HG03097 (cell line): Measurements from ENCODE around the gene CFAP46.

Source experiments
- ATAC-seq: cut with Tn5 transposase; IDR thresholded peaks from one replicate; pipeline ENCODE4 v1.9.1; 2021; ENCODE audit not compliant: unreplicated experiment, low FRiP score

Gene CFAP46

DNA sequence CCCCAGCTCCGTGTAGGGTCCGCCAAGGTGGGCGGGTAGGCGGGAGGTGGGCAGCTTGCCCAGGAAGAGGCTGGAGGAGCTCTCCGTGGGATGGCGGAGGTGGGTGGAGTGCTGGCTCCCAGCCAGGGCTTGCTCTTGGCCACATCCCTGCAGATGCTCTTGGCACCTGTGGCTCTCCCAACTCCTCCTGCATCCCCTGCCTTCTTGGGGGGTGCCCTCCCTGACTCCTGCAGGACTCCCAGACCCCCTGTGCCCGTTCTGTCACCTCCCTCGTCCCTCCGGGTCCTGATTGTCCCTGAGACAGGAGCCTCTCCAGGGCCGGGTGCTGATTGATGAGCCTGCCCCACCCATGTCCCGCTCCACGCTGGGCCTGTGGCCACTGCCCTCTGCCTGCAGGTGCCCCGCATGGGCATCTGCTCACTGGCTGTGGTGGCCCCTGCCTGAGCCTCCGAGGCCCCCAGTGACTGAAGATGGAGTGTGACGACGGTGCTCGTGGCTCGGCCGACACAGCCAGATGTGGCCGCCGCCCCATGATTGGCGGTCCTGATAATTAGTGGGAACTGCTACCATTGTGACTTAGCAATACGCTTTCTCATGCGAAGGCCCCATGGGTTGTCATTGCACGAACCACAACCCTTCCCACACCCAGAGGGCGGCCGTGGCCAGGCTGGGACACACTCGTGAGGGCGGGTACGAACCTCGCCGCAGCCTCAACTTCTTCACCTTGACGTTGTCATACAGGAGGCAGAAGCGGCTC lies 23.6 kb downstream of the CFAP46 start:
- ATAC-seq = no peak

DNA sequence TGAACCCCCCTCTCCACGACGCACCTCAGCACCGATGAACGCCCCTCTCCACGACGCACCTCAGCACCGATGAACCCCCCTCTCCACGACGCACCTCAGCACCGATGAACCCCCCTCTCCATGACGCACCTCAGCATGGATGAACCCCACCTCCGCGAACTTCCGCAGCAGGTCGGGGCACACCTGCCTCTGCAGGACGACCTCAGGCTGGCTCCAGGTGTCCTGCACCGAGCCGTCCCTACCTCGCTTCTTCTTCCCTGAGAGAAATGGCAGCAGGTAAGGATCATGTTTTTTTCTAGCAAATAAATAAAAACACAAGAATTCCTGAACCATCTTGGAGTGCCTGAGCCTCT lies 24.1 kb downstream of the CFAP46 start:
- ATAC-seq = no peak

- ATAC-seq = no peak
Measured at GRCh38 chr10:132916956-132917666, 25.3 kb downstream of the CFAP46 start.

DNA sequence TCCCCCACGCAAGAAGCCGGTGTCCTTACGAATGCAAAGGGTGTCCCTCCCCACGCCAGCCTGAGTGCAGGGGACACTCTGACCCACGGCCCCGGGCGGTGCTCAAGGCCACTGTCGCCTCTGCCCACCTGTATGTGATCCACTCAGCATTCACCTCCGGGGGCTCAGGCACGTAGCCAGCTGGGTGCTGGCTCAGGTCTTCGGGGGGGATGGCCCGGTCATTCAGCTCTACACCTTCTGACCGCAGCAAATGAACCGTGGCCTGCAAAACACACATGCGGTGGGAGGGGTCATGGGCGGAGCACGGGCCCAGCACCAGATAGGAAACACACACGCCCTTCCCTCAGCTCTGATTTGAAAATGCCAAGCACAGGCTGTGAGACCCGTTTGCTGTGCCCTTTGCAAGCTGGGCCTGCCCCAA lies 25.9 kb downstream of the CFAP46 start:
- no peak for ATAC-seq

DNA sequence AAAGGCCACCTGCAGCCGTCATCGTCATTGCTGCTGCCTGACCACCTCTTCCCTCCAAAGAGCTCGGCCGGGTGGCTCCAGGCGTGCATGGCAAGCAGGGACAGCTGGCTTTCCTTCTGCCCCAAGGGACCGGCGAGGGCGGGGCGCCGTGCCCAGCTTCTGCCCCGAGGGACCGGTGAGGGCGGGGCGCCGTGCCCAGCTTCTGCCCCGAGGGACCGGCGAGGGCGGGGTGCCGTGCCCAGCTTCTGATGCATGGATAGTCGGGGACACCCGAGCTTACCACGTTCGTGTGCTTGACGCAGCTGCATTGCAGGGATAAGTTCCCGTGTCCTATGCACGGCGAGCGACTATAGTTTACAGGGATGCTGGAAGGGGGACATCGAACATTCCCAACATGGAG lies 27.0 kb downstream of the CFAP46 start:
- no peak for ATAC-seq

DNA sequence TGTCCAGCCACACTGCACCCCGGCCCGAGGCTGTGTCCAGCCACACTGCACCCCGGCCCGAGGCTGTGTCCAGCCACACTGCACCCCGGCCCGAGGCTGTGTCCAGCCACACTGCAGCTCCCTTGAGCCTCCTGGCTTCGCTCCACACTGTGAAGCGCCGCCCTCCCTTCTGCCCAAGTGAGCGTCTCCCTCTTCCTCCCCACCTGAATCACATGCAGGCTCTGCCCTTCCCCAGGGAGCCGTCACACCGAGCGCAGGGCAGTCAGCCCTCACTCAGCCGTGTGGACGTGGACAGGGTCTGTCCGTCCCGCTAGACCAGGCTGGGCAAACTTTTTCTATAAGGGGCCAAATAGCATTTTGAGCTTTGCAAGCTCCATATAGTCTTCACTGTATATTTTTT lies 27.6 kb downstream of the CFAP46 start:
- ATAC-seq = no peak

- ATAC-seq = no peak
Measured at GRCh38 chr10:132913559-132914115, 28.7 kb downstream of the CFAP46 start.

GRCh38 chr10:132912713-132913558 lies 29.4 kb downstream of the CFAP46 start:
- ATAC-seq = no peak

GRCh38 chr10:132912225-132912712 lies 30.1 kb downstream of the CFAP46 start:
- ATAC-seq = no peak

DNA sequence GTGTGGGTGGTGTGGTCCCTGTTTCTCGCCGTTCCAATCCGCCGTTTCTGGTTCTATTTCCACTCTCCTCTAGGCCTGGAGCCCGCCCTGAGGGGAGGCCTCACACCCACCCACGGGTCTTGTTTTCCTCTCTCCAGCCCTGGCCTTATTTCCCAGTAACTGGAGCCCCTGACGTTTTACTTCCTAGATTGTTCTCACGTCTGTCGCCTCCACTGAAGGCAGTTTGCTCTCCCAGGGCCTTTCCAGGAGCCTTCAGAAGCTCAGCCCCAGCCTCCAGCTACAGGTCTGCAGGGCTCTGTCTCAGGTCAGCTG lies 30.6 kb downstream of the CFAP46 start:
- no peak for ATAC-seq

DNA sequence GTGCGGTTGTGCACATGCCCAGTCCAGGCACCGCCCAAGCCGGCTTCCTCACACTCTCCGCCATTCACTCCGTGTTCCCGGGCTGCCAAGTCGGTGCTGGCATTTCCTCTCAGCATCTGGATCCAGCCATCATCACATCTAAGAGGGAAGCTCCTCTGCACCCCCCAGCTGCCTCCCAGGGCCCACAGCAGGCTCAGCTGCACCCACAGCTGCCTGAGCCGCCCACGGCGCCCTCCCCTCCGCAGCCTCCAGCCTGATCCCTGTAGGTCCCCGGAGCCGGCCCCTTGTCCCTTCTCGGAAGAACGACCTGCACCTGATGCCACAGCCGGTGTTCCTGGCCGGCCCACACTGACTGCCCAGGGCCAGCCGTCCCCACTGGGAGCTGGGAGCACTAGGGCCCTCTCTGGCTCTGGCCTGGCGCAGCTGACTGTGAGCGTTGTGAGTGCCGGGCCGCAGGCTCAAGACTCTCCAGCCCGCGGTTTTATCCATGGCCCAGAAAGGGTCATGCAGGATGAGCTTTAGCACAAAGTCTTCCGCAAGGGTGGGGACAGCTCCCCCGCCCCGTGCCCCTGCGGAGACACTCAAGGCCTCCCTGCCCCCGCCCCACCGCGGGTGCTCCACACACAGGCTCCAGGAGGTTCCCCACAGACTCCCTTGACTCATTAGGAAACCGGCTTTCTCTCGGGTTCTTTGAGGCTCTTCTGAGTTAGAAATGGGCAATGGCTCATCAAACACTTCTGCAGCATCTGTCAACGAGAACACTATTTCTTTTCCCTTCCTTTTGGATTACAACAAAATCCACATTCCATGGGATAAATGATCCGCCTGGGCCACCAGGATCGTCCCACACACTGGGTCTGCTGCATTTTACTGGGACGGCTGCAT lies 31.2 kb downstream of the CFAP46 start:
- no peak for ATAC-seq

GRCh38 chr10:132910186-132910880 lies 32.0 kb downstream of the CFAP46 start:
- no peak for ATAC-seq

DNA sequence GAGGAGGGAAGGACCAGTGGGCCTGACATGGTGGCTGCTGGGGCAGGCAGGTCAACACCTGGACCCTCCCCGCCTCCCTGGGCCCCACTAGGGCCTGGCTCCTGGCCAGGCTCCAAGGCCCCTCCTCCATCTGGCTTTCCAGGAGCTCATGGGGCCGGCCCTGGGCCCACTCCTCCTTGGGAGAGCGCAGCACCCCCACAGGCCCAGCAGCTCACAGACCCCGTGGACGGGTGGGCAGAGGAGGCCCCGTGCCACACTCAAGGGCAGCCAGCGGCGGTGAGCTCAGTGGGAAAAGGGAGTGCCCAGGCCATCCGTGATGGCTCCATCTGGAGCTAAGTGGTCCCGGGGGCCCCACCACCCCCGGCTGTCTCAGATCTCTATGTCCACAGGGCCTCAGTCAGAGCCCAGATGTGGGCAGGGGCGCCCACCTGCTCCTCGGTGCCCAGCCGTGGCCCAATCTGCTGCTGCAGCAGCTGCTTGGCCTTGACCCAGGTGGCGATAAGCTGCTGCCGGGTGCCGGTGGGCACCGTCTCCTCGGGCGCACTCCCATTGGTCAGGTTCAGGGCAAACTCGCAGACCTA lies 32.8 kb downstream of the CFAP46 start:
- ATAC-seq = no peak

- no peak for ATAC-seq
Measured at GRCh38 chr10:132908621-132909295, 33.6 kb downstream of the CFAP46 start.

DNA sequence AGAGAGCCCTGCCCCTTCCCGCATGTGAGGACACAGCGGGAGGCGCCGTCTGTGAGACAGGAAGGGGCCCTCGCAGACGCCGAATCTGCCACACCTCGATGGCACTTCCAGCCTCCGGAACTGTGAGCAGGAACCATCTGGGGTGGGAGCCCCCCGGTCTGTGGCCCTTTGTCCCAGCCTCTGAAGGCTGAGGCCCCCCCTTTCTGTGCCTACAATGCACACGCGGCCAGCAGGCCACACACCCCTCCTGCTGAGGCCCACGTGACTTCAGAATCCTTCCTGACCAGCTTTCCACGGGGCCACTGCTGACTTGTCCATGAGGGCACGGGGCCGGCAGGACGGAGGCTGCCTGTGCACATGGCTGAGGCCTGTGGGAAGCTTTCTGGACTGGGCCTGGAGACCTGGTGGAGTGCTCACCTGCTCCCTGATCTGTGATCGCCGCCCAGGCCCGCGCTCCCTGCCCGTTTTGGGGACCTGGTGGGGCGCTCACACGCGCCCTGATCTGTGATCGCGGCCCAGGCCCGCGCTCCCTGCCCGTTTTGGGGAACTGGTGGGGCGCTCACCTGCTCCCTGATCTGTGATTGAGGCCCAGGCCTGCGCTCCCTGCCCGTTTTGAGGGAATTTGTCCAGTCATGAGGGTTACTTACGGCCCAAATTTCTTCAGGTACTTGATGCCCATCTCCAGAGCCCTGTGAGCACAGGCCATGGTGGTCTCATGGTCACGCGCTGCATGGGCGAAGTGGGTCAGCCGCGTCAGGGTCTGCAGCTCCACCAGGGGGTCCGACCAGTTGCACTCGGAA lies 34.3 kb downstream of the CFAP46 start:
- ATAC-seq = no peak

- ATAC-seq = no peak
Measured at GRCh38 chr10:132906836-132907235, 35.5 kb downstream of the CFAP46 start.

DNA sequence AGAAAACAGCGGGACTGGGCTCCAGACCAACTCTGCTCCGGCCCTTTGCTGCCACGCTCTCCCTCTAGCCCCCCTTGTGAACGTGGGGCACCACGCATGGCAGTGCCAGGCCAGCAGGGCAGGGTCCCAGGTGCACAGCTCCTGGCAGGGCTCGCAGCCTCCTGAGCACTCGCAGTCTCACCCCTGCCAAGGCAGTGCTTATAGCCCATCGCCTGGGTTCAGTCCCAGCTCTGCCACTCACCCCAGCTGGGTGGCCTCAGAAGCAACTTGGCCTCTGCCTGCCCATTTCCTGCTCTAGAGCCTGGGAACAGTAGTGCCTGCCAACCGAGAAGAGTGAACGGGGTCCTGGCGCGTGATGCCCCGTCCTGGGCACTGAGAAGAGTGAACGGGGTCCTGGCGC lies 36.3 kb downstream of the CFAP46 start:
- ATAC-seq = no peak

GRCh38 chr10:132905661-132906060 lies 36.7 kb downstream of the CFAP46 start:
- no peak for ATAC-seq
